ENCODE data around the gene CNTNAP5.

Gene CNTNAP5

GRCh38 chr2:124162256-124162655, 137.2 kb downstream of the CNTNAP5 start:
- DNase-seq = no peak

- no peak for DNase-seq
Measured at GRCh38 chr2:124163840-124164239, 138.8 kb downstream of the CNTNAP5 start.

- no peak for DNase-seq
Measured at GRCh38 chr2:124165698-124166097, 140.6 kb downstream of the CNTNAP5 start.

DNA sequence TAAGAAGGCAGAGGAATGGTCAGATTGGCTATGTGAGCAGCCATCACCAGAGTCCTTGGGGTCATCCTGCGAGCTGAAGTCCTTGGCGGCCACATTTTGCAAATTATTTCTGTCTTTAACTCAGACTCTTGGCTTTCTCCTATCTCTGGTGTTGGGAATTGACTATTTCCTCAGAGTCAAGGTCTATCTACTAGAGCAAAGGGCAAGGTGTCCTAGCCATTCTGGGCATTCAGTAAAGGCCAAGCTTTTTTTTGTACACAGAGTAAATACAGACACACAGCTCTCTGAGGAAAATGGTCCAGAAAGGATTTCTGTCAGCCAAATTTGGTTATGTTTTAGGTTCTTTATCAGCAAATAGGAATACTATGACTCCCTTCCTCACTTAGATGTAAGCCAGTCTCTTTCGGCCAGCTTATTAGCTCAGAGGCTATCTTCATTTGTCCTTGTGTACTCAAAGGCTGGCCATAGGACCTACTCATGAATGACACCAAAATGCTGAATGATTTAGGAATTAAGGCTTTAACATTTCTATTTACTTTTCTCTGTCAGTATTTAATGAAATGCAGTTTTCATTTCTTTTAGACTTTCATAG, 146.5 kb downstream of the CNTNAP5 start:
- DNase-seq = no peak

DNA sequence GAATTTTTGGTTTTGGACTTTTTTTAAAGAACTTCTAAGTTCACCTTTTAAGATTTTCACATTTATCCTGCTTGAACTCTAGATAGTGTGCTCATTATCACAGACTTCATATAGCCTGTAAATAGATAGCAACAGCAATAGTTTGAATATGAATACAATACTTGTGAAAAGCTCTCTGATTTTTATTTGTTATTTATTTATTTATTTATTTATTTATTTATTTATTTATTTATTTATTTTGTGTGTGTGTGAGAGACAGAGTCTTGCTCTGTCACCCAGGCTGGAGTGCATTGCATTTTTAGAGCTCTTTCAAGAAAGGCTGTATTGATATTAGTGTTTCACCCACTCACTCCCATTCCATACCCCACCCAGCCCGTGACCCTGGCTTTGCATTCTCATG, 153.6 kb downstream of the CNTNAP5 start:
- DNase-seq = no peak

GRCh38 chr2:124180635-124181034, 155.5 kb downstream of the CNTNAP5 start:
- no peak for DNase-seq

DNA sequence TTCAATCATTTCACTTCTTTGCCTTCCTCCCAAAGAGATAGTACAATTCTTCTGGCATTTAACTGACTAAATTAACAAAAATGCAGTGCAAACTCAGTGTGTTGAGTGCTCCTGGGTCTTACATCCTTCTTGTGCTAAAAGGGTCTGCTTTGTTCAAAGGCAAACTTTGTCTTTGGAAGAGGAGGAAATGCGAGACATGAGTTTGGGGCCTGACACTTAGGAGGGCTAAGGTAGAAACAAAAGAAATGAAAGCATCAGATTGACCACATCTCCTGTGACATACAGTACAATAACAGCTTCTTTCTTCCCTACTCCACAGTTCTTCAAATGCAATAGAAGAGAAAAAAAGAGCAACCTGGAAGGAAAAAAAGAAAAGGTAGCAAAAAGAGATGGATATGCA, 161.7 kb downstream of the CNTNAP5 start:
- DNase-seq = no peak

DNA sequence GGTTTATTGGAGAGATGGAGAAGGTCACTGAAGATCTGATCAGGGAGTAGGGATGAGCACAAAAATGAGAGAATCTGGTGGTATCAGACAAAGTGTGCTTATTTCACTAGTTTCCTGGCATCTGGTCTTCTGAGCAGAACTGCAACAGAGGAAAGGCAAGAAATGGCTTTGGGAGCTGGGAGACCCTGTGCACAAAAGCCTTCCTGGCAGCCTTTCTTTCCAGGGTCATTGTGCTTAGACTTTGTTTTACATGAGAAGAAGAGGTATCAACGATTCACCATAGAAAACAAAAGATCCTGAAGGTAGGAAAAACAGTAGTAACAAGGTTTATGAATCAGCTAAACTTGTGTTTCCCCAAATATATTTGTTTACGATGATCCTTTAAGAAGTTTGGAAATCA, 162.9 kb downstream of the CNTNAP5 start:
- no peak for DNase-seq

DNA sequence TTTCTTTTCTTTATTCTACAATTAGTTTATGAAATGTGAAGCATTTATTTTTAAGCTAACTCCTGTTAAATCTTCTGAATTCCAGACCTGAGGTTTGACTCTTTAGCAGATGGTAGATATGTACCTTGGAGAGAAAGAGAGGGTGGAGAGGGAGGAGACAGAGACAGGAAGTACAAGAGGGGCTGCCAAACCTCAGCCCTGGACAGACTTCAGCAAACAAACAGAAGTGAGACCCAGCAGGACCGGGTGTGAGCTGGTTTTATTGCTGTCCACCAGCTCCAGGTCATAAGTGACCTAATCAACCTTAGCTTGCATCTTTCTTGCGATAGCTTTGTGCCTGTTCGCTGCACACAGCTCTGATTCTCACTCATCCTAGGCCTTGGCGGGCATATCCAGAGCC, 168.6 kb downstream of the CNTNAP5 start:
- no peak for DNase-seq

DNA sequence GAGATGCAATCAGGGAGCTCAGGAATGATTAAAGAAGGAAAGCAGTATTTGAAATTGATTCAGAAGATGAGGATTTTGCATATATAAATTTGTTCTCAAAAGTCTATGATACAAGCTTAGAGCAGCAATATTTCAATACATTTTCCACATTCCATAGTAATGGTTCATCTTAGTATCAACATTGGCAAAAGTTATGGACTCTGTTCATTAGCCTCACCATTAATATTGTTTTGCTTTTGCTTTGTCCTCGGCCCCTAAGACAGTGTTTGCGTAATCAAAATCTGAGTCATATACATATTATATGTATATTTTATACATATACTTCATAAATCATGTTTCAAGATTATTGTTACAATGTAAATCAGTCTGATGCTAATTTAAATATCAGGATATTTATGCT, 176.6 kb downstream of the CNTNAP5 start:
- DNase-seq = no peak

- no peak for DNase-seq
Measured at GRCh38 chr2:124209441-124209840, 184.4 kb downstream of the CNTNAP5 start.

DNA sequence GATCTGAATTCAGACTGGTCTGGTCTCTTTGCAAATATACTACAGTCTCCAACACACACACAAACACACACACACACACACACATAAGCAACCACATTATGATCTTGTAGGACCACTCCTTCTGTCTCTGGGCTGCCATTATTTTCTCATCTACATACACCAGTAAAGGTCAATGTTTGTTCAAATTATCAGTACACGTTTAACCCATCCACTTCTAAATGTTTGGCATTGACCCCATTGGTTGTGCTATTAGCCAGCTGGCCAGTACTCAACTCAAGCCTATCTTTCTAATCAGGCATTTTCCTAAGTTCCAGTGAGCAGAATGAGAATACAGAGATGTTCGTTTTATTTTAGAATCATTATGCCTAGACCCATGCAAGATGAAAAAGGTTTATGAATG, 186.4 kb downstream of the CNTNAP5 start:
- DNase-seq = no peak

DNA sequence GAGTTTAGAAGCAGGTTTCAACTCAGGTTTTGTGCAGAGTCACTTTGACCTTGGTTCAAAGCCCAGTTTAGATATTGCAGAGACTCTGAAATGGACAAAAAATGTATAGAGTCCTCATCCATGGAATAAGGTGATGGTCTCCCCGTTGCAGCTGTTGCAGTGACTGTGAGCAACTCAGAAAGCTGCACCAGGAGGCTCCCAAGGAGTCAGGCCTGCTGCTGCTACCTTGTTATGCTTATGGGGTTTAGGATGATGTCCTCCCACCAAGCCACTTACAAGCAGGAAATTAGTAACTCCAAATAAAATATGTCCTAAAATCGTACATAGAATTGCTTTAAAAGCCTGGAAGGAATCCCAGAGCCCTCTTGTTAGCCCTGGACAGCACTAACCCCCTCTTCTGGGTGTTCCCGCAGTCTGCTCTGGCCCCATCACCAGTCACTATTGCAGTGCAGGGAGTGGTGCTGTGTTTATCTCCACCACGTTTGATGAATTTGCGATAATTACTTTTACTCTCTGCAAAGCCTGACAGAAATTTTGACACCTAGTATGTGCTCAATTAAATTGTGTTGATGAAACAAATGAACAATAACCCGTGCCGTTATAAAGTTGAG, 189.0 kb downstream of the CNTNAP5 start:
- DNase-seq = no peak

DNA sequence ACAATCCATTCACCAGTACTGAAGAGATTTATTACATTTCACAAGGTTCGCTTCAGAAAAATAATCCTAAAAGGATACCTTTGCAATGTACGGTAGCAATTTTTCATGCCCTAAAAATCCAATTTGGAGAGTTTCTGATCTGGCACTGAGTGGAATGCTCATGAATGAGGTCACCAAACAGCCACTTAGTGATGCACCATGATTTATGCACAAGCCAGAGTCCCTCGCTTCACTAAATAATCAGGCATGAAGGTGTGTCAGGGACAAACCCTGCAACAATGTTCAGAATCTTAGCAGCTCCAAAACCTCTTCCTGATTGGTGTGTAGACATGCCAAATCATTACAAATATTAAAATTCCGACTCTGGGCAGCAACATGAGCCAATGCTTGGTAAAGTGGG, 221.1 kb downstream of the CNTNAP5 start:
- DNase-seq = no peak

- no peak for DNase-seq
Measured at GRCh38 chr2:124248386-124248785, 223.3 kb downstream of the CNTNAP5 start.

DNA sequence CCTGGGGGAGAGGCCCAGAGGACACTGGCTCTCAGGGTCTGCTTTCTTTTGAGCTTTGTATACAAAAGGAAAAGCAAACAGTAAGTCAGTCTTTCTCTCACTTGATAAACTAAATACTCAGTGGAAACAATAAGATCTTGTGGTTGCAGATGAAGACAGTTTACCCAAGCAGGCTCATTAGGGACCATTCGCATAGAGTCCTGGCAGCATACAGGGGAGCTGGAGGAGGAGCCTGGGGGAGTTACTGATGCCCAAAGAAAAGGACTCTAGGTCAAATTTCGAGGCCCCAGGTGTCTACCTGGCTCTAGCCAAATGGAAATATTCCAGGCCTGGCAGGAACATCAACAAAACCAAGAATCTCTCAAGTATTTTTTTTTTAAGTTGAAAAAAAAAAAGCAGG, 225.3 kb downstream of the CNTNAP5 start:
- DNase-seq = peak; percentile 67

- no peak for DNase-seq
Measured at GRCh38 chr2:124254621-124255020, 229.5 kb downstream of the CNTNAP5 start.

DNA sequence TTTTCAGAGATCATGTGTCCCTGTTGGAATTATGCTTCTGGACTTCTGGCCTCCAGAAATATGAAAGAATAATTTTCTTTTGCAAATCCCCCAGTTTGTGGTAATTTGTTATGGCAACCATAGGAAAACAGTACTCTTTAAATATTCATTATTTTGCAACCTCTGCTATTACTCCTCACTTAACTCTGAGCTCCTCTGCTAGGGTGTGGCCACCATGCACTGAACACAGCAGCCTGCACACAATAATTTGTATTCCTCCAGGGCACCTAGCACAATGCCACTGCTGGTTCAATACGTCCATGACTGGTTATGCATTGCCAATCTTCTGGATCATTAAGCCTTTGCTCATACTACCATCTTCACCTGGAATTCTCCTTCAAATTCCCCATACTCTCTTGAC, 232.0 kb downstream of the CNTNAP5 start:
- no peak for DNase-seq

DNA sequence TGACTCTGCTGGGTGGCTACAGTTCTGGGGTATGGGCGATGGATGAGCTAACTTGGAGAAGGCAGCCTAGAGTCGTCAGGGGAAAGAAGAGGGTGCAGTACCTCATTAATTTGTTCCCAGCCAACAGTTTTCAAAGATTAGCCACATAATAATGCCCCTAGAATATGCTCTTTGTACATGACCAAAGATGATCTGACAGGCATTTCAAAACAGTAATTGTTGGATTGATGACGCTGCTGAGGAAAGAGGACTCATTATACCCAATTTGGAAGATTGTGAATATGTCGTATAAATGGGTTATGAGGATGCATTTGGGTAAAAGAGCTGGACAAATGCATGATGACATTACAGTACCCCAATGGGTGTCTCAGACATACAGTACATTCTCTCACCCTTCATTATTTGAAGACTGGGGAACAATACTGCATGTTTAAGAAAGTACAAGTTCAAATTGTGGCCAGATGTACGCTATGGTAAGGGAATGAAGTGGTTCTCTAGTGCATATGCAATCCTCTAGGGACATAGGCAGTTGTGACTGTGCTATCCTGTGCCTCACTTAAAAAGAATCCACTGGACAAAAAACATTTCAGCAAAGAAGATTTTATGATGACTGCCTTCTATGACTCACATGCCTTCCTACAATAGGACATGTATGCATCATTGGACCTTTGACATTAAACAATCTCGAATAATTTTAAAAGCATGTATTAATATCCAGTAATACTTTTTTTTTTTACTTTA, 233.2 kb downstream of the CNTNAP5 start:
- no peak for DNase-seq

- no peak for DNase-seq
Measured at GRCh38 chr2:124261456-124261855, 236.4 kb downstream of the CNTNAP5 start.

GRCh38 chr2:124264551-124265091, 239.5 kb downstream of the CNTNAP5 start:
- DNase-seq = no peak

DNA sequence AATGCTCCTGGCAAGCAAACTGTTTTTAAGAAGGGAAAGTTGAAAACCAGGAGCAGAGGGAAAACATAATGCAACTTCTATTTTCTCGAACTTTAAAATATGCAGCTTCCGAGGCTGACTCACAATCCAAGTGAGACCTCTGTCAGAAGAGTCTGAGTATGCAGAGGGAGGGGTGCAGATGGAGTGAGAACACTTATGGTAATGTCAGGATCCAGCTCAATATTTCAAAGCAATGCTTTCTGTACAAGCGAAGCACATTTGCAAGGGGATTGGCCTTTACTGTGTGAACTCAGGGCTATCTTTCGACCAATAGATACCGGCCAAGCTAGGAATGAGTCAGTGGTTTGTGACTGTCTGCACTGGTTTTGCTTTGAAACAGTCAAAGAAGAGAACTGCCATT, 242.7 kb downstream of the CNTNAP5 start:
- no peak for DNase-seq

GRCh38 chr2:124269348-124269747, 244.3 kb downstream of the CNTNAP5 start:
- DNase-seq = no peak

- no peak for DNase-seq
Measured at GRCh38 chr2:124272261-124272841, 247.3 kb downstream of the CNTNAP5 start.

Data from NCI-H345 (cell line).